Activated naive CD8-positive, alpha-beta T cell treated with anti-CD3 and anti-CD28 coated beads, Interleukin-2, amount 50 U/mL, for 16 hours (primary cell): ENCODE measurements around the gene ESRP2.

Source experiments
- DNase-seq: peaks from one replicate; pipeline ENCODE4 v3.0.0-alpha.2; 2020; ENCODE audit warnings: low read depth, low spot score

ESRP2 gene

GRCh38 chr16:68217506-68217905, 18.4 kb downstream of the ESRP2 start:
- DNase-seq, result no peak

DNA sequence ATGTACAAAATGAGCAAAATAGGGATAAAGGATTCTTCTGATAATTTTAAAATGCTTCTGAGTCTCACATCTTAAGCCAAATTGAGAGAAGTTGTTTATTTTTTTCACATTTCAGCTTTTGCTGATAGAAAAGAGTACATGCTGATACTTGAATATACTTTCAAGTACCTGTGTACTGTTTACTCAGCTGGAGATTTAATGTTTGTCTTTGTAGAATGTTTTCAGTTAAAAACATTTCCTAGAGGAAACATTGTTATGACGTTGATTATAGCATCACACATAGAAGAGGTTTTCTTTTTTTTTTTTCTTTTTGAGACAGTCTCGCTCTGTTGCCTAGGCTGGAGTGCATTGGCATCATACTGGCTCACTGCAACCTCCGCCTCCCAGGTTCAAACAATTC, 19.7 kb downstream of the ESRP2 start:
- DNase-seq, result no peak

DNA sequence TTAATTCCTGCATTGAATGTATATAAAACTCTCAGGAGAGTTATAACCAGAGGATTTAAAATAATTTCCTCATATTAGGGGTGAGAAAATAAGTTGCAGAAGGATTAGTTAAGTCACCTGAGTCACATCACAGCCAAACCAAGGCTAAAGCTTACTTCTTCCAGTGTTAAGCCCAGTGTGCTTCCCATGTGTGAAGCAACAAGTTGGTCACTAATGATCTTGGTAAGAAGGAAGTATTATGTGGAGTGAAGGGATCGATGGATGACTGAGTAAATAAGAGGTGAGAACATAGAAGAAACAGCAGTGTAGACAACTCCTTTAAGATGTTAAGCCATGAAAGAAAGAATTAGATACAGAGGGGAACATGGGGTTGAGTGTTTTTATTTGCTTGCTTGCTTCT, 20.6 kb downstream of the ESRP2 start:
- DNase-seq, result no peak

DNA sequence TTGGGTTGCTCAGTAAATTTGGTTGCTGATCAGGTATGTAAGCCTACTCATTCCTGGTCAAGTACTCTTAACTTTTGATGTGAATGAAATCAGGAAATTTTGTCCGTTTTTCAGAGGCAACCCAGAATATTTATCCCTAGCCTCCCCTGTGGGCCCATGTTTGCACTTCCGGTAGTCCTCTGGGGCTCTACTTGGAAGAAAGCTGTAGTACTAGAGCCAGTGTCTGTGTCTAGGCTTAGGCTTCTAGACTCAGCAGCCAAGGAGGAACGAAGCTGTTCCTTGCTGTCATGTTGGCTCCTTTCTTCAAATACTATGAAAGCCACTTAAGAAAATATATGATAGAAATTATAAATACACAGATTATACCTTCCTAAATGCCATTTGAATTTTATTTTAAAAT, 21.2 kb downstream of the ESRP2 start:
- DNase-seq, result no peak

- no peak for DNase-seq
Measured at GRCh38 chr16:68206245-68206644, 29.7 kb downstream of the ESRP2 start.

DNA sequence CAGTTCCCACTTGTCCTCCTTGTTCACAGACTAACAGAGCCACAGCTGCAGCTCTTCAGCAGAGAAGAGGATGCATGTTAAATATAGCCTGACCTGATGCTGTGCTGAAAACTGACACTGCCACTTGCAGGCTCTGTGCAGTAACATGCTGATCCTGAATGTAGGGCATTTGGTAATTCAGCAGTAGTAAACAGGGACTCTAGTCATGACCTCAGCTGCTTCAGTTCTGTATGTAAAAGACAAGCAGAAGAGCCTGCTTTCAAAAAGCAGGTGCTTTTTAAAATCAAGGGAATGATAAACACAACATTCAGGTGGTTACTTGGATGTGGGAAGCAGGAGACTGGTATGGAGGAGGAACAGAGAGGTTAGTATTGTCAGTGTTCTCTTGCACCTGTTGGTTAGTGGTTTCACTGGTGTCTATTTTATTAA, 33.8 kb downstream of the ESRP2 start:
- no peak for DNase-seq

GRCh38 chr16:68200088-68200783, 35.7 kb downstream of the ESRP2 start:
- no peak for DNase-seq

DNA sequence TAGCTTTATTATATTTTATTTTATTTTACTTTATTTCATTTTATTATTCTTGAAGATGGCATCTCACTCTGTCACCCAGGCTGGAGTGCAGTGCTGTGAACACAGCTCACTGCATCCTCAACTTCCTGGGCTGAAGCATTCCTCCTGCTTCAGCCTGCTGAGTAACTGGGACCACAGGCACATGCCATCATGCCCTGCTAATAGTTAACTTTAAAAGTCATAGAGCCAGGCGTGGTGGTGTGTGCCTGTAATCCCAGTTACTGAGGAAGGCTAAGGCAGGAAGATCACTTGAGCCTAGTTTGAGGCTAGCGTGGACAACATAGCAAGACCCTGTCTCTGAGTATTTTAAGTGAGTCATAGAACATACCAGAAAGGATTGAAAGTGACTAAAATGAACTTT, 38.7 kb downstream of the ESRP2 start:
- no peak for DNase-seq

- no peak for DNase-seq
Measured at GRCh38 chr16:68194251-68194650, 41.7 kb downstream of the ESRP2 start.

DNA sequence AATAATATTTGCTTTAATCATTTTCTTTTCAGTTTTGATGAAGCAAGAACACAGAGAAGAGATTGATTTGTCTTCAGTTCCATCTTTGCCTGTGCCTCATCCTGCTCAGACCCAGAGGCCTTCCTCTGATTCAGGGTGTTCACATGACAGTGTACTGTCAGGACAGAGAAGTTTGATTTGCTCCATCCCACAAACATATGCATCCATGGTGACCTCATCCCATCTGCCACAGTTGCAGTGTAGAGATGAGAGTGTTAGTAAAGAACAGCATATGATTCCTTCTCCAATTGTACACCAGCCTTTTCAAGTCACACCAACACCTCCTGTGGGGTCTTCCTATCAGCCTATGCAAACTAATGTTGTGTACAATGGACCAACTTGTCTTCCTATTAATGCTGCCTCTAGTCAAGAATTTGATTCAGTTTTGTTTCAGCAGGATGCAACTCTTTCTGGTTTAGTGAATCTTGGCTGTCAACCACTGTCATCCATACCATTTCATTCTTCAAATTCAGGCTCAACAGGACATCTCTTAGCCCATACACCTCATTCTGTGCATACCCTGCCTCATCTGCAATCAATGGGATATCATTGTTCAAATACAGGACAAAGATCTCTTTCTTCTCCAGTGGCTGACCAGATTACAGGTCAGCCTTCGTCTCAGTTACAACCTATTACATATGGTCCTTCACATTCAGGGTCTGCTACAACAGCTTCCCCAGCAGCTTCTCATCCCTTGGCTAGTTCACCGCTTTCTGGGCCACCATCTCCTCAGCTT, 45.0 kb downstream of the ESRP2 start:
- no peak for DNase-seq

DNA sequence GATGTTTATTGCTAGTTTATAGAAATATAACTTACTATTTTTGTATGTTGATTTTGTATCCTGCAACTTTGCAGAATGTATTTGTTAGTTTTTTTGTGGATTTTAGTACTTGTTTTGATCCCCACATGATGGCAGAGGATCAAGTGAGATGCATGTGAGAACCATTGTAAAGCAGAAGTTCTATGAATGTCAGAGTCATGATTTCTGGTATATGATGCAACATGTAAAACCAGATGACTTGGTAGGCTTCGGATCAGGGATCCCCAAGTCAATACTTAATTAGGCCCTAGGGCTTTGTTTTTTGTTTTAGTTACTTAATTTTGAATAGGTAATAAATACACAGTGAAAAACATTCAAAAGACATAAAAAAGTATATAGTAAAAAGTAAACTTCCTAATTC, 45.8 kb downstream of the ESRP2 start:
- no peak for DNase-seq

DNA sequence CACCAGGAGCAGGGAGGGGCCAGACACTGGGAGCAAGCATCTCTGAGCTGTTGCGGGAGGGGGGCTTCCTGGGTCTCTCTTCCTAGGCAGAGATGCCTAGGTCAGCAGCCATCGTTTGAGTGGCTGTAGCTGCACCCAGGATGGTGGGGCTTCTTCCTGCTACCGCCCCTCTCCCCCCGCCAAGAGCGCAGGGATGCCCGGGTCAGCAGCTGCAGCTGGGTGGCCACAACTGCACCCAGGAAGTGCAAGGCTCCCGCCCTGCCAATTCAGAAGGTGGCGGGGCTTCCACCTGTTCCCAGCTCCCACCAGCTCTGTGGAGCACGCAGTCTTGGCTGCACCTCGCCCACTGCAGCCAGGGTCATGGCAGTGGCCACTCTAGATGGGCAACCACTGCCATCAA, 47.8 kb downstream of the ESRP2 start:
- DNase-seq, result no peak

GRCh38 chr16:68187505-68187904, 48.4 kb downstream of the ESRP2 start:
- no peak for DNase-seq

GRCh38 chr16:68186877-68187276, 49.0 kb downstream of the ESRP2 start:
- DNase-seq, result no peak

DNA sequence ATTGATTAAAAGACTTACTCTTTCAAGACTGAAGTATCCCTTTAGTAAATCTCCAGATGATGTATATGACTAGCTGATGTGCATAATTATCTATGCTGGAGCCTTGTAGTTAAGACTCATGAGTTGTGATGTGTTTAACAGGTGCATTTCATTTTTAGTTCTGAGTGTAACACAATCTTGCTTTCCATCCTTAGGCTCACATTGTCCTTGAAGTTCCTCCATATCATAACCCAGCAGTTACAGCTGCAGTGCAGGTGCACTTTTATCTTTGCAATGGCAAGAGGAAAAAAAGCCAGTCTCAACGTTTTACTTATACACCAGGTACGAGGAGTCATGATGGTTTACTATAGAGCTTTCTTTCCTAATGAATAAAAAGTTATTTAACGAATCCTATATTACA, 52.9 kb downstream of the ESRP2 start:
- DNase-seq, result no peak

GRCh38 chr16:68179855-68180254, 56.1 kb downstream of the ESRP2 start:
- DNase-seq, result no peak

GRCh38 chr16:68179196-68179795, 56.6 kb downstream of the ESRP2 start:
- DNase-seq, result no peak
